Measurements from ENCODE around the gene BMP6. TPM values are rescaled to one million over a fixed set of nuclear protein-coding genes. Genes with fewer than 3 reads are reported as not detected.

Gene BMP6
- total and polyA plus RNA-seq, 2 donors (not counting 3 experiments of a cell fraction or from before 2014, with no cell fraction given), result 221 to 276 TPM

DNA sequence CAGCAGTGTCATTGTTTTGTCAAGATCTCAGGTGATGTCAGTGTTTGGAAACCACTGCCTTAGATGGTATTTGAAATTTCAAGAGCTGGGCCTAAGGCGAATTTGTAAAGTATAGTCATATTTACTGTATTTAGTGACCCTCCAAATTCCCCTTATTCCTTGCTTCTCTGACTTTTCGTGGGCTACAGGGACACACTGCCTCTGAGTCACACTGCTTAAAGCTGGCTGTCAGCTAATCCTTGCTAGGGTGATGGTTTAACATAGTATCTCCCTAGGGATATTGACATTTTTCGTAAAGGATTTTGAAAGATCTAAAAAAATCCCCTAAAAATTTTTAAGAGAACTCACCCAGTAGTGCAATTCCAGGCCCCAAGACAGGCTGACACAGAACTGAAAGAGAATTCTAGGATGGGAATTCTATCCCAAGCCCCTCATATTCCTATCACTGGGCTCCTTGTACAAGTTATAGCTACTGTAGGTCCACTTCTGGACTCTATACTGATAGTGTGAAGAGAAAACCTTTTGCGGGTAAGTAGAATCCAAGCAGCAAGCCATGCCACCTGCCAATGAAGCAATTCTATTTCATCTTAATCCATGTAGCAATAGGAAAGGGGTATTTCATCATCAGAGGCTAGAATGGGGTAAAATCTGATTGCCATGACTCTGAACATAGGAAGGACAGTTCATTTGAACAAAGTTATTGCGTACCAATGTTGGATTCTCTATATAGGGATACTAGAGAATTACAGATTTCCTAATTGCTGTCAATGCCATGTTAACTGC lies 4.3 kb downstream of the BMP6 start:
- no peaks in the 10 kb centered on the region for H4K20me1 ChIP-seq (replicated peaks; ENCODE audit: control insufficient read depth, extremely low read depth, insufficient read depth, low read length)
- peak overlapping the region; percentile 91 for H3K4me2 ChIP-seq (ENCODE audit: insufficient read depth, low read length)
- BruUV-seq (replicated peaks), result TSS peak; percentile 42
- H3K9me1 ChIP-seq (replicated peaks; ENCODE audit: control insufficient read depth, extremely low read depth, insufficient read depth, low read length), result no peaks in the 10 kb centered on the region
- TF ChIP-seq MYC (IDR thresholded peaks at IDR 0.05; ENCODE audit: low read depth, low read length), result no peak
- TF ChIP-seq FOS (IDR thresholded peaks at IDR 0.05; ENCODE audit: borderline replicate concordance, insufficient read depth, low read length), result no peak
- no peak for TF ChIP-seq JUN (IDR thresholded peaks at IDR 0.05; ENCODE audit: borderline replicate concordance, insufficient read depth, insufficient read length, low read depth)
- no peak for TF ChIP-seq GATA2 (IDR thresholded peaks at IDR 0.05; ENCODE audit: insufficient read depth, insufficient read length, low read depth, low read length)
- TF ChIP-seq, protein P1, sequence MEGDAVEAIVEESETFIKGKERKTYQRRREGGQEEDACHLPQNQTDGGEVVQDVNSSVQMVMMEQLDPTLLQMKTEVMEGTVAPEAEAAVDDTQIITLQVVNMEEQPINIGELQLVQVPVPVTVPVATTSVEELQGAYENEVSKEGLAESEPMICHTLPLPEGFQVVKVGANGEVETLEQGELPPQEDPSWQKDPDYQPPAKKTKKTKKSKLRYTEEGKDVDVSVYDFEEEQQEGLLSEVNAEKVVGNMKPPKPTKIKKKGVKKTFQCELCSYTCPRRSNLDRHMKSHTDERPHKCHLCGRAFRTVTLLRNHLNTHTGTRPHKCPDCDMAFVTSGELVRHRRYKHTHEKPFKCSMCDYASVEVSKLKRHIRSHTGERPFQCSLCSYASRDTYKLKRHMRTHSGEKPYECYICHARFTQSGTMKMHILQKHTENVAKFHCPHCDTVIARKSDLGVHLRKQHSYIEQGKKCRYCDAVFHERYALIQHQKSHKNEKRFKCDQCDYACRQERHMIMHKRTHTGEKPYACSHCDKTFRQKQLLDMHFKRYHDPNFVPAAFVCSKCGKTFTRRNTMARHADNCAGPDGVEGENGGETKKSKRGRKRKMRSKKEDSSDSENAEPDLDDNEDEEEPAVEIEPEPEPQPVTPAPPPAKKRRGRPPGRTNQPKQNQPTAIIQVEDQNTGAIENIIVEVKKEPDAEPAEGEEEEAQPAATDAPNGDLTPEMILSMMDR (IDR thresholded peaks at IDR 0.05; ENCODE audit: extremely low read depth in 1 of 2, insufficient read depth in 1 of 2, low read depth in 1 of 2, low read length in 2 of 2), result no peak
- TF ChIP-seq EZH2 (IDR thresholded peaks at IDR 0.05; ENCODE audit: borderline replicate concordance, low read depth, low read length, severe bottlenecking), result no peak
- TF ChIP-seq, protein P2, sequence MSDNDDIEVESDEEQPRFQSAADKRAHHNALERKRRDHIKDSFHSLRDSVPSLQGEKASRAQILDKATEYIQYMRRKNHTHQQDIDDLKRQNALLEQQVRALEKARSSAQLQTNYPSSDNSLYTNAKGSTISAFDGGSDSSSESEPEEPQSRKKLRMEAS (IDR thresholded peaks at IDR 0.05; ENCODE audit: insufficient read depth, insufficient read length), result no peak
- TF ChIP-seq POLR2AphosphoS5 (IDR thresholded peaks at IDR 0.05; ENCODE audit: insufficient read depth, low read depth, low read length), result no peak
- no peak for TF ChIP-seq POLR2A (IDR thresholded peaks at IDR 0.05; ENCODE audit: low read depth, low read length)
- peaks cover 24 to 30% of the 10 kb centered on the region in 2 experiments for H3K36me3 ChIP-seq (ENCODE audit: control insufficient read depth in 2 of 2, extremely low read depth in 1 of 2, insufficient read depth in 2 of 2, low read length in 2 of 2)
- H3K9me3 ChIP-seq (replicated peaks; ENCODE audit: control insufficient read depth, insufficient read depth, low read length), result no peaks in the 10 kb centered on the region
- ChIA-PET CTCF (interaction anchor here (0.8 to 3.9 kb wide), 7 partner anchors 7 to 372 kb away, joined by 3 to 17 read pairs (median 4); partner anchors contain the start of gene EEF1E1), POLR2A (no interaction called here)
- H3K4me3 ChIP-seq (replicated peaks in 1 of 3; ENCODE audit: insufficient read depth in 1 of 3, low read depth in 1 of 3, low read length in 3 of 3), result peak overlapping the region; percentile 70 to 95 (median 94)
- H3K4me1 ChIP-seq (ENCODE audit: control insufficient read depth, extremely low read depth, insufficient read depth, low read length), result peaks cover 60% of the 10 kb centered on the region
- peaks cover 93% of the 10 kb centered on the region for H3K79me2 ChIP-seq (ENCODE audit: control insufficient read depth, insufficient read depth, low read length)
- no peak for DNase-seq (ENCODE audit: low read depth, low spot score)
- no peak for FAIRE-seq
- dilution Hi-C loops (cut with MboI; ENCODE audit: extremely low pct_ligation_motif_present, low sequenced_read_pairs), result no loop called here
- no peak overlapping the region for H2AFZ ChIP-seq (ENCODE audit: low read depth, low read length)
- peak overlapping the region; percentile 76 for H3K27ac ChIP-seq (ENCODE audit: insufficient read depth, low read depth, low read length)
- intact Hi-C loops (cut with micrococcal nuclease), result loop anchor here (1.0 to 5.0 kb wide), 3 partner anchors 117 to 352 kb away; no protein-coding TSS in a partner anchor
- peak overlapping the region; percentile 97 for H3K9ac ChIP-seq (replicated peaks; ENCODE audit: extremely low read depth, insufficient read depth, low read length)
- no peaks in the 10 kb centered on the region for H3K27me3 ChIP-seq (ENCODE audit: control insufficient read depth in 2 of 2, insufficient read depth in 2 of 2, low read length in 2 of 2)

Measured in endothelial cell of umbilical vein (primary cell).